Endometrial microvascular endothelial cells (primary cell): ENCODE data around the gene IFNA7. TPM values are rescaled to one million over a fixed set of nuclear protein-coding genes. Genes with fewer than 3 reads are reported as not detected.
"Not testable (repeated sequence)": the region's sequence is repeated elsewhere in the genome, so short reads cannot be mapped to it uniquely, and the experiment has no call there.

ENCODE experiments used
- in situ Hi-C: cut with HindIII; loops from 2 replicates; pipeline ENCODE4 v1.10.0; 2017; ENCODE audit warnings: low sequenced_read_pairs, low pct_unique_long_range_greater_than_20kb; ENCODE audit errors: inconsistent ontology term
- total RNA-seq: library from RNA; depleted of rRNA; stranded (reverse); fragments of >200 nt; gene quantifications from one replicate; pipeline ENCODE4 v1.2.3, GENCODE V29; 2015; ENCODE audit errors: inconsistent ontology term

Gene IFNA7
- total RNA-seq, result not detected

DNA sequence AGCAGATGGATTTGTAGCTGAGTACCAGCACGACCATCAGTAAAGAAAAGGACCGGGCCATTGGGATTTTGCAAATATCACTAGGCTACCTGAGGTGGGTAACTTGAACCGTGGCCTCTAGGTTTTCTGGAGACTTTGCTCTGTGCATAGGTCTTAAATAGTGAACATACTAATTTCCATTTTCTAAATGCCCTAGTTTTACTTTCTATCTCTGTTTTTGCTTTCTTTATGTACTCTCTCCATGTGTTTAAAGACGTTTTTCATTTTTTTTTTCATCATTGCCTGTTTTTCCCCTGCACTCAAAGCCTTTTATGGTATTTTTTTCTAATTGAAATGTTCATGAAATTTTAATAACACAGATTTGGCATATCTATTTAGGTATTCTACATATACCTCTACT is at the start of gene IFNA7:
Gene IFNA7, minus strand, starts transcription at position 101 of the 400 bp plus-strand sequence. Its CDS starts 40 bp downstream, at position 61.
- in situ Hi-C loops, result not testable (repeated sequence)

DNA sequence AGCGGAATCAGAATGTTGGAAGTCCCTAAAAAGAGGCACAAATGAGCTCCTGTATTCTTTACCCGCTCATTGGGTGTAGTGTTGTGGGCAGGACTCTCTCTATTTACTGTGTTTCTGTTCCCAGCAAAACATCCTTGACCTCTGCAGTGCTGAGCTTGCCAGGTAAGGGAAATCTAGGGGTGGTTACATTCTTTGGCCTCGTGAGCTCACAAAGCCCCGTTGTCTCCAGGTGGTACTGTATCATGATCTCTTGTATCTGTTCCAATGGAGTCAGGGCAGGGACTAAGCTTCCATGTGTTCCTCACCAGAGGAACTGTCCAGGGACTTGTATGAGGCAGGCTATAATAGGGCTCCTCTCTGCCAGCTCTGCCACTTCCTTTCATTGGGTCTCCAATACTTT is 49.6 kb upstream of the IFNA7 start:
- in situ Hi-C loops, result no loop called here

DNA sequence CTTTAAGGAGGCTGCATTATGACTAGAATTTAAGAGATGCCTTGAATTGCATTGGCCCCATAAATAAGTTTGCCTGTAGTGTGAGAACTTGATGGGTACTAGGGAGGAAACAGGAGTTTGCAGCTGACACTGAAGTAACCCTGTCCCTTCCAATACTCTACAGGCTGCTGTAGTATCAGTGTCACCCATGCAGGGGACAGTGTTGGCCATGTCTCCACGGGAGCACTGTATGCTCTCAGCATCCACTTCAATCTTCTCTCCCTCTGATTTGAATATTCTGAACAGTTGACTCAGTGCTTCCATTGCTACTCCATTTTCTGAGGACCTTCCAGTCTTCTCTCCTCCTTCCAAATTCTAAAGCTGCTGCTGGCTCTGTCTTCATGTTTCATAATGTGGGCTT is 49.2 kb upstream of the IFNA7 start:
- in situ Hi-C loops, result no loop called here

DNA sequence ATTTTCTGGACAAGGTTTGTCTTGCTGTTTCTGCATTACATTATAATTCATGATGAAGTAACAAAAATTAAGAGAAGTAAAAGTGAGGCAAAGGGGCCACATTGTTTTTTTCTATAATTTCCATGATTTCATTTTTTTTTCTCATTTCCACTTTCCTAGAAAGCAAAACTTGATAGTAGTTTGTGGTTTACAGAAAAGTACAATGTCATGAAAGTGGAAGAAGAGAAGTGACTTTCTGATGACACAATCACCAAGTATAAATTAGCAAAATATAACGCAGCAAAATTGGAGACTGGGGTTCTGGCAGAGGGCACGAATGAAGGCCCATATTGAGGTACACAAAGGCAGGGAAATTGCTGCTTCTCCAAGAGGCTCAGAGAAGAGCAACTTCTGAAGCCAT is 42.8 kb upstream of the IFNA7 start:
- in situ Hi-C loops, result no loop called here

DNA sequence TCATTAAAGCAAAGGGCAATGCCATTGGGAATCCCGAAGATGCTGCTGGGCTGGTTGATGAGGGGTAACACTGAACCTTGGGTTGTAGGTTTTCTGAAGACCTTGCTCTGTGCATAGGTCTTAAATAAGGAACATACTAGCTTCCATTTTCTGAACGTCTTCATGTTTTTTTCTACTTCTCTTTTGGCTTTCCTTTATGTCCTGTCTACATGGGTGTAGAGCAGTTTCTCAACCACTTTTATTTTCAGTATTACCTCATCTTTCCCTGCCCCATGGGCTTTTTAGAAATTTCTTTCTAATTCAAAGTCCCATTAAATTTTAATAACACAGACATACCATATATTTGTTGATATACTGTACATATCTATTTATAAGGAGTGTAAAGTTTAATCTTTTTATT is 37.9 kb upstream of the IFNA7 start, which contains the start of gene IFNA14:
Gene IFNA14, minus strand, starts transcription at position 95 of the 400 bp plus-strand sequence. Its CDS starts 70 bp downstream, at position 25.
- in situ Hi-C loops, result no loop called here

DNA sequence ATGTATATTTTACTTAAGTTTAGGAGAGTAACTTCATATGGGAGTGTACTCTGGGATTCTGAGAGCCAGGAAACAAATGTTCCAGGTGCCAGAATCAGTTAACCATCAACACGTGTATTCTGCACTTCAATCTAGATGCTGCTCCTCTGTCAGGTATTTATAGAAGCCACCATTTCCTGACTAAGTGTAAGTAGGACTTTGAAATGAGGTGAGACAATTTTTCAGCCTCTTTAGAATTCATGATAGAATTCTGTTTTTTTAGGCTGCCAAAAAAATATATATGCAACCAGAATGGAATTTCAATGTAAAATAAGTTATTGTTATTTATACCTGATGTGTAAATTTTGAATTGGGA is 34.3 kb upstream of the IFNA7 start:
- in situ Hi-C loops, result not testable (repeated sequence)

DNA sequence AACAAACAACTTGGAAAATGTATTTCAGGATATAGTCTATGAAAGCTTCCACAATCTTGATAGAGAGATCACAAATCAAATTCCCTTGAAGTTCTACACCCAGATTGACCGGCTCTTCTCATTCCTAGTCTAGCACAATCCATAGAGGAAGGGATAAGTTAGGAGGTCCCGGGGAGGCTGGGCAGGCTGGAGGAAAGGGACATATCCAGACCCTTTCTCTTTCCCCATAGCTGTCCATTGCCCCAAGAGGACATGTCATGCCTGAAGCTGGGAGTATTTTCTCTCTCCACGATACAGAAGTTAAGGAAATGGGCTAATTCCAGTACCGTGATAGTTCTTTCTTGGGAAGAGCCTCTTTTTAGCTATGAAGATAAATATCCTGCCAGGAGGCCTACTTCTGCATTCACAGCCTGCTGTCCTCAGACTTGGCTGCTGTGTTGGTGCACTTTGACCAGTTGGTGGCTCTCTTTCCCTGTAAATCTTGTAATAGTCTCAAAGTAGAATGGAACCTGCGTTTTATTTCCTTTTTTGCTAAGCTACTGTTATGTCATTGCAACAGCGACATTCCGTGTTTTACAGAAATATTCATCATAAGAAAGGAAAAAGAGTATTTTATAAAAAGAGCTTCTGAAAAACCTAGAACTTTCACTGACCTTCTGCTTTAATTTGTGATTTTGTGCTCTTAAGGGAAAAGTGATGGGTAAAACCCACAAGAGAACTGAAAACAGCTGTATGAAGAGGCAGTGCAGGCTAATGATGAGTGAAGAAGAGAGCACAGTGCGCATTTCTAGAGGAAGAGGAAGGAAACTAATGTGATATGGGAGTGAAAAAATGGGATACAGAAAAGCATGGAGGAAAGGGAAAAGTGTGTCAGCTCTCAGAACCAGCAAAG is 33.7 kb upstream of the IFNA7 start:
- in situ Hi-C loops, result not testable (repeated sequence)

DNA sequence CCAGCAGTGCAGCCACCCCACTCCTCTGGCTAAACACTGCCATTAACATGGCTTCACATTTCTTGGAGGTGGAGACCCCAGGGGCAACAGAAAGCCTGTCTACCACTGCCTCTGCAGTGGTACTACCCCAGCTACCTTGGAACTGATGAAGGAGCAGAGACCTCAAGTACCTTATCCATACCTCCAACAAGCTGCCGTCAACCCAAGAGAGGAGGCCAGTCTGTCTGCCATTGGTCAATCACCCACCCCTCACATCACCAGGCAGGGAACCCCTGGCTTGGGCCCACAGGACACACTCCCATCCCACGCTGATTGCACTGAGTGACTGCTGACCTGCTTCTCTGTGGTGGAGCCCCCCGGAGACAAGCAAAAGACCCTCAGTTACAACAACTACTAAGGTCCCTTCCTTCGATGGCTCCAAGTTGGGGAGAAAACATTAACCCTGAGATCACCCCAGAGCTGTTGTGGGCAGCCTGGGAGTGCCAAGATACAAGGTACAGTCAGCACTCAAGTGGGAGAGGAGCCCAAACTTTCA is 32.2 kb upstream of the IFNA7 start:
- in situ Hi-C loops, result no loop called here

DNA sequence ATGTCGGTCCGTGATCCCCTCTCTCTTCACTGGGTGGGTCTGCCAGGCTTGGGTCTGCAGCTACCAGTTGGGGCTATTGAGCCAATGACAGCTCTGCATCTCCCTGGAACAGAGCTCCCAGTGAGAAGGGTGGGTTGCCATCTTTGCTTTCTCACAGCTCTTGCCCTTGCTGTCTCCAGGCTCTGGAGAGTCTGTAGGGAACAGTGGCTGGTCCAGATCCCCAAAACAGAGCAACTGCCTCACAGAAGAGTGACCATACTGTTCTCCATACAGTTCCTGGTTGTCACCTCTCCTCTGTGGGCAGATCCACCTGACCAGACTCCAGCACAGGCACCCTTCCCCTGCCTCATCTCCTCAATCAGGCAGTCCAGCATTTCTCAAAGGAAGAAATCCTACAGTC is 31.3 kb upstream of the IFNA7 start:
- in situ Hi-C loops, result no loop called here

DNA sequence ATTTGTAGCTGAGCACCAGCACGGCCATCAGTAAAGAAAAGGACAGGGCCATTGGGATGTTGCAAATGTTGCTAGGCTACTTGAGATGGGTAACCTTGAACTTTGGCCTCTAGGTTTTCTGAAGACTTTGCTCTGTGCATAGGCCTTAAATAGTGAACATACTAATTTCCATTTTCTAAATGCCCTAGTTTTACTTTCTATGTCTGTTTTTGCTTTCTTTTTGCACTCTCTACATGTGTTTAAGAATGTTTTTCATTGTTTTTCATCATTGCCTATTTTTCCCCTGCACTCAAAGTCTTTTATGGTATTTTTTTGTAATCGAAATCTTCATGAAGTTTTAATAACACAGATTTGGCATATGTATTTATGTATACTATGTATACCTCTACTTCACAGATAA is 26.1 kb upstream of the IFNA7 start, which contains the start of gene IFNA17:
Gene IFNA17, minus strand, starts transcription at position 101 of the 400 bp plus-strand sequence. Its CDS starts 49 bp downstream, at position 52.
- in situ Hi-C loops, result no loop called here

DNA sequence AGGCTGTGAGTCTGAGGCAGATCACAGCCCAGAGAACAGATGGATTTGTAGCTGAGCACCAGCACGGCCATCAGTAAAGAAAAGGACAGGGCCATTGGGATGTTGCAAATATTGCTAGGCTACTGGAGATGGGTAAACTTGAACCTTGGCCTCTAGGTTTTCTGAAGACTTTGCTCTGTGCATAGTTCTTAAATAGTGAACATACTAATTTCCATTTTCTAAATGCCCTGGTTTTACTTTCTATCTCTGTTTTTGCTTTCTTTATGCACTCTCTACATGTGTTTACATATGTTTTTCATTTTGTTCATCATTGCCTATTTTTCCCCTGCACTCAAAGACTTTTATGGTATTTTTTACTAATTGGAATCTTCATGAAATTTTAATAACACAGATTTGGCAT is 15.2 kb upstream of the IFNA7 start, which contains the start of gene IFNA16:
Gene IFNA16, minus strand, starts transcription at position 101 of the 400 bp plus-strand sequence. Its CDS starts 6 bp downstream, at position 95.
- in situ Hi-C loops, result not testable (repeated sequence)

DNA sequence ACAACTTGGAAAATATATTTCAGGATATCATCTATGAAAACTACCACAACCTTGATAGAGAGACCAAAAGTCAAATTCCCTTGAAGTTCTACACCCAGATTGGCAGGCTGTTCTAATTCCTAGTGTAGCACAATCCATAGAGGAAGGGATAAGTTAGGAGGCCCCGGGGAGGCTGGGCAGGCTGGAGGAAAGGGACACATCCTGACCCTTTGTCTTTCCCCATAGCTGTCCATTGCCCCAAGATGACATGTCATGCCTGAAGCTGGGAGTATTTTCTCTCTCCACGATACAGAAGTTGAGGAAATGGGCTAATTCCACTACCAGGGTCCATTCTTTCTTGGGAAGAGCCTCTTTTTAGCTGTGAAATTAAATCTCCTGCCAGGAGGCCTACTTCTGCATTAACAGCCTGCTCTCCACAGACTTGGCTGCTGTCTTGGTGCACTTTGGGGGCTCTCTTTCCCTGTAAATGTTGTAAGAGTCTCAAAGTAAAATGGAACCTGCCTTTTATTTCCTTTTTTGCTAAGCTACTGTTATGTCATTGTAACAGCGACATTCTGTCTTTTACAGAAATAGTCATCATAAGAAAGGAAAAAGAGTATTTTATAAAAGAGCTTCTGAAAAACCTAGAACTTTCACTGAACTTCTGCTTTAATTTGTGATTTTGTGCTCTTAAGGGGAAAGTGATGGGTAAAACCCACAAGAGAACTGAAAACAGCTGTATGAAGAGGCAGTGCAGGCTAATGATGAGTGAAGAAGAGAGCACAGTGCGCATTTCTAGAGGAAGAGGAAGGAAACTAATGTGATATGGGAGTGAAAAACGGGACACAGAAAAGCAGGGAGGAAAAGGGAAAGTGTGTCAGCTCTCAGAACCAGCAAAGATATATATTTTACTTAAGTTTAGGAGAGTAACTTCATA is 11.7 kb upstream of the IFNA7 start:
- in situ Hi-C loops, result not testable (repeated sequence)

DNA sequence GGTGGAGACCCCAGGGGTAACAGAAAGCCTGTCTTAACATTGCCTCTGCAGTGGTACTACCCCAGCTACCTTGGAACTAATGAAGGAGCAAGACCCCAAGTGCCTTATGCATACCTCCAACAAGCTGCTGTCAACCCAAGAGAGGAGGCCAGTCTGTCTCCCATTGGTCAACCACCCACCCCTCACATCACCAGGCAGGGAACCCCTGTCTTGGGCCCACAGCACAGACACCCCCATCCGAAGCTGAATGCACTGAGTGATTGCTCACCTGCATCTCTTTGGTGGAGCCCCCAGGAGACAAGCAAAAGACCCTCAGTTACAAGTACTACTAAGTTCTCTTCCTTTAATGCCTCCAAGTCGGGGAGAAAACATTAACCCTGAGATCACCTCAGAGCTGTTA is 10.2 kb upstream of the IFNA7 start:
- in situ Hi-C loops, result not testable (repeated sequence)

DNA sequence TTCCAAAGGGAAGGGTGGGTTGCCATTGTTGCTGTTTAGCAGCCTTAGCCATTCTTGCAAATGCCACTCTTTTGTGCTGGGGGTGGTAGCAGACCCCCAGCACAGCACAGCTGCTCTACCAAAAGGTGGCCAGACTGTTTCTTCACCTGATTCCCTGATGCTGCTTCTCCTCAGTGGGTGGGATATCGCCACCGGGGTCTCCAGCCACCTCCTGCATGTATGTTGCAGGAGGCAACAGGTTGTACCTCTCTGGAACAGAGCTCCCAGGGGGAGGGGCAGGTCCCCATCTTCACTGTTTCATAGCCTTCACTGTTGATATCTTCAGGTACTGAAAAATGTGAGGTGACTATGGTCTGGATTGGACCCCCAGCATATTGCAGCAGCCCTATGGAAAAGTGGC is 8.8 kb upstream of the IFNA7 start:
- in situ Hi-C loops, result not testable (repeated sequence)

DNA sequence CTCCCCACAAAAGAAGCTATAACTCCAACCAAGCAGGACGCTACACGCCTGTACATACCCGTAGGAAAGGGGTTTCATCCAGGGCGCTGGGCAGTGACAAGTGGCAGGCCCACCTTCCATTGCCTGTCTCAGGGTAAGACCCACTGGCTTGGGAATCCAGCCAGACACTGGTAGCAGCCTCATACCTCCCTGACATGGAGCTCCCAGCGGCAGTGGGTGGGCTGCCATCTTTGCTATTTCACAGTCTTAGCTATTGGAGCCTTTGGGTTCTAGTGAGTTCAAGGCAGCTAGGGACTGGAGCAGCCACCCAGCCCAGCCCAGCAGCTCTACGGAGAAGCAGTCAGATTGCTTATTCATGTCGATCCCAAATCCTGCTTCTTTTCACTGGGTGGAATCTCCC is 8.3 kb upstream of the IFNA7 start:
- in situ Hi-C loops, result no loop called here

DNA sequence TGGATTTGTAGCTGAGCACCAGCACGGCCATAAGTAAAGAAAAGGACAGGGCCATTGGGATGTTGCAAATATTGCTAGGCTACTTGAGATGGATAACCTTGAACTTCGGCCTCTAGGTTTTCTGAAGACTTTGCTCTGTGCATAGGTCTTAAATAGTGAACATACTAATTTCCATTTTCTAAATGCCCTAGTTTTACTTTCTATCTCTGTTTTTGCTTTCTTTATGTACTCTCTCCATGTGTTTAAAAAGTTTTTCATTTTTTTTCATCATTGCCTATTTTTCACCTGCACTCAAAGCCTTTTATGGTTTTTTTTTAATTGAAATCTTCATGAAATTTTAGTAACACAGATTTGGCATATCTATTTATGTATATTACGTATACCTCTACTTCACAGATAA is 5.0 kb upstream of the IFNA7 start, which contains the start of gene IFNA10:
Gene IFNA10, minus strand, starts transcription at position 101 of the 400 bp plus-strand sequence. Its CDS starts 46 bp downstream, at position 55.
- in situ Hi-C loops, result not testable (repeated sequence)

DNA sequence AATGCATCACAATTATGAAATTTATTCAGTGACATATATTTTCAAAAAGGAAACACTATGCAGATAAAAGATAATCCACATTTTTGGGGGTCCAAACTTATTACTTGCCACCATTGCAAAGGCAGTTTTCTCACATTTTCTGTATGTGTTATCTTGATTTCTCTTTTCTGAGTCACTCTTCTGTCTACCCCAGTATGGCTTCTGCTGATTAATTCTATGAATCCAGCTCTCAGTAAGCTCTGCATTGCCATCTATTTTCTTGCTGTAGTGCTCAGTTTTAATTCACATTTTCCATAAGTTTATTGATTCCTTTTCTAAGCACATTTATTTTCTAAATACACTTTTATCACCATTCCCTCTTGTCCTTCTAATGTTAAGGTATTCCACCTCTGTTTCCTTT is 3.2 kb upstream of the IFNA7 start:
- in situ Hi-C loops, result no loop called here

DNA sequence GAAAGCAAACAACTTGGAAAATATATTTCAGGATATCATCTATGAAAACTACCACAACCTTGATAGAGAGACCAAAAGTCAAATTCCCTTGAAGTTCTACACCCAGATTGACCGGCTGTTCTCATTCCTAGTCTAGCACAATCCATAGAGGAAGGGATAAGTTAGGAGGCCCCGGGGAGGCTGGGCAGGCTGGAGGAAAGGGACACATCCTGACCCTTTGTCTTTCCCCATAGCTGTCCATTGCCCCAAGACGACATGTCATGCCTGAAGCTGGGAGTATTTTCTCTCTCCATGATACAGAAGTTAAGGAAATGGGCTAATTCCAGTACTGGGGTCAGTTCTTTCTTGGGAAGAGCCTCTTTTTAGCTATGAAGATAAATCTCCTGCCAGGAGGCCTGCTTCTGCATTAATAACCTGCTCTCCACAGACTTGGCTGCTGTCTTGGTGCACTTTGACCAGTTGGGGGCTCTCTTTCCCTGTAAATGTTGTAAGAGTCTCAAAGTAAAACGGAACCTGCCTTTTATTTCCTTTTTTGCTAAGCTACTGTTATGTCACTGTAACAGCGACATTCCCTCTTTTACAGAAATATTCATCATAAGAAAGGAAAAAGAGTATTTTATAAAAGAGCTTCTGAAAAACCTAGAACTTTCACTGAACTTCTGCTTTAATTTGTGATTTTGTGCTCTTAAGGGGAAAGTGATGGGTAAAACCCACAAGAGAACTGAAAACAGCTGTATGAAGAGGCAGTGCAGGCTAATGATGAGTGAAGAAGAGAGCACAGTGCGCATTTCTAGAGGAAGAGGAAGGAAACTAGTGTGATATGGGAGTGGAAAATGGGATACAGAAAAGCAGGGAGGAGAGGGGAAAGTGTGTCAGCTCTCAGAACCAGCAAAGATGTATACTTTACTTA is 6.9 kb downstream of the IFNA7 start:
- in situ Hi-C loops, result not testable (repeated sequence)
